OCI-LY1 (cell line): Measurements from ENCODE around the gene CLDN19.

Experiments used
- H2AFZ ChIP-seq: fragments of 200-600 bp; sonication (generic), shearing (Covaris generic); 2 replicates; pipeline ENCODE4 v1.6.0; 2014; ENCODE audit warnings: antibody characterized with exemption, mild to moderate bottlenecking, low read length
- H3F3A ChIP-seq: fragments of 200-600 bp; sonication (generic), shearing (Covaris generic); 2 replicates; pipeline ENCODE4 v1.6.0; 2014; ENCODE audit warnings: mild to moderate bottlenecking, antibody characterized with exemption, low read length, moderate library complexity; ENCODE audit not compliant: insufficient read depth
- H3K27ac ChIP-seq: fragments of 200-600 bp; sonication (generic); 2 replicates; pipeline ENCODE4 v1.5.1; 2014; ENCODE audit warnings: low read length, mixed run types, mild to moderate bottlenecking, low read depth; ENCODE audit not compliant: poor library complexity, severe bottlenecking
- H3K27me3 ChIP-seq: fragments of 200-600 bp; sonication (generic); 2 replicates; pipeline ENCODE4 v1.6.0; 2014; ENCODE audit warnings: antibody characterized with exemption, mild to moderate bottlenecking, low read length, moderate library complexity; ENCODE audit not compliant: insufficient read depth
- H3K36me3 ChIP-seq: fragments of 200-600 bp; sonication (generic); 2 replicates; pipeline ENCODE4 v1.6.1; 2014; ENCODE audit warnings: mild to moderate bottlenecking, antibody characterized with exemption, low read length, moderate library complexity, mixed read lengths; ENCODE audit not compliant: insufficient read depth
- H3K4me1 ChIP-seq: fragments of 200-600 bp; sonication (generic); 2 replicates; pipeline ENCODE4 v1.5.1; 2014; ENCODE audit warnings: mild to moderate bottlenecking, low read length, moderate library complexity; ENCODE audit not compliant: insufficient read depth, severe bottlenecking
- H3K4me2 ChIP-seq: fragments of 200-600 bp; sonication (generic), shearing (Covaris generic); 2 replicates; pipeline ENCODE4 v1.6.1; 2014; ENCODE audit warnings: low read length
- H3K4me3 ChIP-seq: fragments of 200-600 bp; sonication (generic); 2 replicates; pipeline ENCODE4 v1.5.1; 2014; ENCODE audit warnings: low read length, low read depth, mild to moderate bottlenecking, mixed read lengths; ENCODE audit not compliant: poor library complexity, severe bottlenecking
- H3K79me2 ChIP-seq: fragments of 200-600 bp; shearing (Covaris generic); 2 replicates; pipeline ENCODE4 v1.6.1; 2016; ENCODE audit warnings: mixed run types, low read length, mixed read lengths; ENCODE audit not compliant: insufficient read depth
- H3K9ac ChIP-seq: fragments of 200-600 bp; sonication (generic), shearing (Covaris generic); 2 replicates; pipeline ENCODE4 v1.6.1; 2014; ENCODE audit warnings: mild to moderate bottlenecking, low read length, mixed read lengths
- H3K9me2 ChIP-seq: fragments of 200-600 bp; sonication (generic), shearing (Covaris generic); 2 replicates; pipeline ENCODE4 v1.6.1; 2014; ENCODE audit warnings: low read depth, mild to moderate bottlenecking, low read length, mixed read lengths
- H3K9me3 ChIP-seq: fragments of 200-600 bp; shearing (Covaris generic); 2 replicates; pipeline ENCODE4 v1.6.1; 2014; ENCODE audit warnings: low read length, mixed read lengths
- H4K20me1 ChIP-seq: fragments of 200-600 bp; sonication (generic), shearing (Covaris generic); 2 replicates; pipeline ENCODE4 v1.6.0; 2016; ENCODE audit warnings: mild to moderate bottlenecking, low read length; ENCODE audit not compliant: insufficient read depth
- CTCF ChIP-seq: fragments of 200-600 bp; sonication (generic), shearing (Covaris generic); IDR thresholded peaks from 2 replicates; pipeline ENCODE4 v1.5.1; 2017; ENCODE audit warnings: mild to moderate bottlenecking, antibody characterized with exemption, low read length, moderate library complexity, mixed read lengths
- EZH2 ChIP-seq: fragments of 200-600 bp; sonication (generic), shearing (Covaris generic); IDR thresholded peaks from 2 replicates; pipeline ENCODE4 v1.8.0; 2017; ENCODE audit warnings: borderline replicate concordance, mixed run types, mild to moderate bottlenecking, antibody characterized with exemption, low read length, moderate library complexity, mixed read lengths

CLDN19 gene

GRCh38 chr1:42735477-42736105 lies 4.4 kb downstream of the CLDN19 start:
- Histone ChIP-seq H3K9me2 (no peaks in the 10 kb centered on the region), H3K4me2 (no peak overlapping the region), H3K9ac (no peak overlapping the region), H3K4me1 (no peaks in the 10 kb centered on the region), H3F3A (no peaks in the 10 kb centered on the region), H4K20me1 (no peaks in the 10 kb centered on the region), H3K27ac (no peak overlapping the region), H3K79me2 (no peaks in the 10 kb centered on the region), H3K36me3 (no peaks in the 10 kb centered on the region), H3K9me3 (no peaks in the 10 kb centered on the region), H3K27me3 (peaks cover 3% of the 10 kb centered on the region; the same call in 1 of the 2 replicates), H2AFZ (no peak overlapping the region), H3K4me3 (no peak overlapping the region)
- TF ChIP-seq CTCF (no peak), EZH2 (no peak)

- H3K27ac ChIP-seq = no peak overlapping the region
- H3K4me2 ChIP-seq = no peak overlapping the region
- H2AFZ ChIP-seq = no peak overlapping the region
- no peaks in the 10 kb centered on the region for H3K79me2 ChIP-seq
- no peaks in the 10 kb centered on the region for H3K4me1 ChIP-seq
- H3K9me3 ChIP-seq = no peaks in the 10 kb centered on the region
- no peaks in the 10 kb centered on the region for H3K9me2 ChIP-seq
- H3K4me3 ChIP-seq = no peak overlapping the region
- TF ChIP-seq EZH2 = no peak
- TF ChIP-seq CTCF = no peak
- H3K9ac ChIP-seq = no peak overlapping the region
- H4K20me1 ChIP-seq = no peaks in the 10 kb centered on the region
- H3F3A ChIP-seq = no peaks in the 10 kb centered on the region
- H3K27me3 ChIP-seq = peaks cover 3% of the 10 kb centered on the region; the same call in 1 of the 2 replicates
- H3K36me3 ChIP-seq = no peaks in the 10 kb centered on the region
Measured at GRCh38 chr1:42735056-42735455, 5.0 kb downstream of the CLDN19 start.

- Histone ChIP-seq H3K27me3 (peaks cover 3% of the 10 kb centered on the region; the same call in 1 of the 2 replicates), H3K4me3 (no peak overlapping the region), H3K9me2 (no peaks in the 10 kb centered on the region), H3K9me3 (no peaks in the 10 kb centered on the region), H3K9ac (no peak overlapping the region), H4K20me1 (no peaks in the 10 kb centered on the region), H3K79me2 (no peaks in the 10 kb centered on the region), H3K4me1 (no peaks in the 10 kb centered on the region), H2AFZ (no peak overlapping the region), H3K27ac (no peak overlapping the region), H3K36me3 (no peaks in the 10 kb centered on the region), H3K4me2 (no peak overlapping the region), H3F3A (no peaks in the 10 kb centered on the region)
- TF ChIP-seq CTCF = no peak
- no peak for TF ChIP-seq EZH2
Measured at GRCh38 chr1:42734201-42735035, 5.6 kb downstream of the CLDN19 start.
